ENCODE results near the gene PCMTD2.

The PCMTD2 gene

GRCh38 chr20:64238851-64239387 is 16.6 kb upstream of the PCMTD2 start:
- DNase-seq (ENCODE audit: low read depth) = no peak

DNA sequence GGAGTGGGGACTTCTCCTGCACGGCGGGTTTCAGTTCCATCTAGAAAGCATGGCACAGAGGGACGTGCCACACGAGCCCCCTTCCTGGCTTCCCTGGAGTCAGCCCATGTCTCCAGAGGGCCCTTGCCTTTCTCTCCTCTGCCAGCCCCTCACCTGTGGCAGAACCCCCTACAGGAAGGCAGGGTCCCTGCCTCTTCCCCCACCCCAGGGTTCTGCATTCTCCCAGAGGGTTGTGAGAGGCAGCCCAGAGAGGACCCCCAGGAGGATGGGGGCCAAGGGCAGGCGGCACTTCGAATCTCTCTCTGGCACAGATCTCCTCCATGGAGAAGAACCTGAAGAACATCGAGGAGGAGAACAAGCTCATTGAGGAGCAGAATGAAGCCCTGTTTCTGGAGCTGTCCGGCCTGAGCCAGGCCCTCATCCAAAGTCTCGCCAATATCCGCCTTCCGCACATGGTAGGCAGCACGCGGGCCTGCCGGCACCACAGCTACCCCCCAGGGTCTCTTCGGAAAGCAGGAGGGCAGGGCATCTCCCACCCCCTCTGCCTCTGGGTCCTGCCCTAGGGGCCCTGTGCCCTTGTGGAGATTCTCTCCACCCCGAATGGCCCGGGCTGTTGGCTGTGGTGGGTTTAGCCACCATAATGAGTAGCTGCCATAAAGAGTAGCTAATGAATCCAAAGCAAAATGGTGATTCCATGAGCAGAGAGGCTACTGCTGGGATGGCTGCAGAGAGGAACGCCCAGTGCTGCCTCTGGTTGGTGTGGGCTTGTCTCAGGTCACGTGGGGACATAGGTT is 15.9 kb upstream of the PCMTD2 start:
- DNase-seq (ENCODE audit: low read depth) = no peak

DNA sequence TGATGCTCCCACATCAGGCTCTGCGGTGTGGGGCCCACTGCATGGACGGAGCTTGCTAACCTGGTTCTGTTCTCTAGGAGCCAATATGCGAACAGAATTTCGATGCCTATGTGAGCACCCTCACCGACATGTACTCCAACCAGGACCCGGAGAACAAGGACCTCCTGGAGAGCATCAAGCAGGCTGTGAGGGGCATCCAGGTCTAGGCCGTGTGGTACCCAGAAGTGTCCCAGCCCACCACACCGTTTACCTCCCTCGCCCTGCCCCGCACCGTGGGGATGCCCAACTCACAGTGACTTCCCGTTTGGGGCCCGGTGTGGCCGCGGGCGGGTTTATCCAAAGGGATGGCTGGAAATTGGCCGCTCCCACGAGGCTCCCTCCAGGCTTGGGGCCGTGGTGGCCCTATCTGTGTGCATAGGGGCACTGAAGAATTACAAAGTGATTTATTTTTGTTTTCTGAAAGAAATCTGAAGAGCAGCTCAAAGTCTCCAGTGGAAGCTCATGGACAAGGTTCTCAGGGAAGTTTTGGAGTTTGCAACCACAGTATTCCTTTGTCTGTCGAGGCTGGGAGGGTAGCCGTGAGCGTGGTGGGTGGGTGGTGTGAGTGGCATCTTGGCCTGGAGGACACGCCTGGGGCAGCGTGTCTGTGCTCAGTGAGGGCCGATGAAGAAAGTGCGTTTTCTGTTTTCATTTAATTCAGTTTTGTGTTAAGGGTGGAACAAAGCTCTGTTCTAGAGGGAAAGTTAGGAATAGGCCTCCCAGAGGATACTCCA is 15.1 kb upstream of the PCMTD2 start:
- DNase-seq (ENCODE audit: low read depth) = no peak

DNA sequence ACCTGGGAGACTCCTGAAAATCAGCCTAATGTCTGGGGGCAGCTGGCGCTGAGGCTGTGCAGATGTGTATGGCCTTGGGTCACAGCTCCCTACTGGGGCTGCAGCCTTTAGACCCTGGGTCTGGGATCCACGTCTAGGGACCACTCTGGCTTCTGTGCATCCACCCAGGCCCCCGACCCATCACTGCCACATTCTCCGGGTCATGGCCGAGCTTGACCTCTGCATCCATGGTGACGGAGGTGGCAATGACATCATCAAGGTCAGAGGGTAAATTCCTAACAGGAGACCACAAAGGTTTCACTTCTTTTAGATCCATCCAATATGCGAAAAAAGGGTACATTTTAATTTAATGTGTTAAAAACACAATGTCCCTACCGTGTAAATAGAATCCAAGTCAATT is 14.5 kb upstream of the PCMTD2 start:
- DNase-seq (ENCODE audit: low read depth) = no peak

- DNase-seq (ENCODE audit: low read depth) = no peak
Measured at GRCh38 chr20:64242003-64242796, 13.3 kb upstream of the PCMTD2 start.

GRCh38 chr20:64242797-64243475 is 12.6 kb upstream of the PCMTD2 start:
- no peak for DNase-seq (ENCODE audit: low read depth)

DNA sequence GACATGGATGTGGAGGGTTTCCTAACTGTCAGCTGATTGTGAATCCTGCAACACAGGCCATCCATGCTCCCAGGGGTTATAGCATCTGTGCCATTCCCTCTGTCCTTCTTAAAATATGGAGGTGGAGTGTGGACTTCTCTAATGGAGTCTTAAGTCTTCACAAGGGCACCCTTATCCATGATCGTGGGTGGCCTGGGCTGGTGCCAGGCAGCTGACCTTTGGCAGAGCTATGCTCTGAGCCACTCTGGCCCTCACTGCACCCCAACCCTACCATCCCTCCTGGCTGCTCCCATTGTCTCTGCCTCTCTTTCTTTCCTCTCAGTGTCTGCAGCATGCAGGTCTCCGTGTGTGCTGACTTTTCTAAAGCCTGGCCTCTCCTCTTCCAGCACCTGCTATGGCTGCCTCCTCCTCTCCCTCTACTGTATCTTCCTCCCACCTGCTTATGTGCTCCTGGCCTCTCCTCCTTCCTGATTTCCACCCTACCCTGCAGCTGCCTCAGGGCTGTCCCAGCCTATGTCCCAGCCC is 11.2 kb upstream of the PCMTD2 start:
- no peak for DNase-seq (ENCODE audit: low read depth)

DNA sequence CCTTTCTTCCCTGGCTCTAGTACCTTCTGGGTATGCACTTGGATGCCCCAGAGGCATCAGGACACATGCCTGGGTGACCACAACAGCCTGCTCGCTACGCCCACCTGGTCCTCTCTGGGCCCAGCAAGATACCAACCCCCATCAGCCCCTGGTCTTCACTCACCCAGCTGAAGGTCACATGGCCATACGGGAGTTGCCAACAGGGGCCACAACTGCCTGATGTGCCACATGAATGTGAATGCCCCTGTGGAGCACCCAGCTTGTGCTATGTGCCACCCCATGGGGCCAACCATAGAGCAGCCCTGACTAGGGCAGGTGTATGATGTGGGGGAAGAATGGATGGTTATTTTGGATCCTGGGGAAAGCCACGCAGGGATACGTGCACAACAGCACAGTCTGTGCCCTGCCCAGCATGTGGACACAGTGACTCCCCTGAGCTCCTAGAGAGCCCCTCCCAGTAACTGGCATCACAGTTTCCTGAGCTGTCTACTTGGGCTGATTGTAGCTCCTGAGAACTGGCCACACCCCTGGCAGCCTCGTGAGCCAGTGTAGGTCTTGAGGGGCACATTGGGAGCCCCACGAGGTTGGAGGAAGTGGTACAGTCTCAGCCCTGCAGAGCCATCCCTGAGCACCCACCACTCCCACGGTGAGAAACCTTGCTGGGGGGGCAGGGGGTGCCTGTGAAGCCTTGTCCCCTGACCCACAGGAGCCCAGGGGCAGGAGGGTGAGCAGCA is 10.5 kb upstream of the PCMTD2 start:
- no peak for DNase-seq (ENCODE audit: low read depth)

DNA sequence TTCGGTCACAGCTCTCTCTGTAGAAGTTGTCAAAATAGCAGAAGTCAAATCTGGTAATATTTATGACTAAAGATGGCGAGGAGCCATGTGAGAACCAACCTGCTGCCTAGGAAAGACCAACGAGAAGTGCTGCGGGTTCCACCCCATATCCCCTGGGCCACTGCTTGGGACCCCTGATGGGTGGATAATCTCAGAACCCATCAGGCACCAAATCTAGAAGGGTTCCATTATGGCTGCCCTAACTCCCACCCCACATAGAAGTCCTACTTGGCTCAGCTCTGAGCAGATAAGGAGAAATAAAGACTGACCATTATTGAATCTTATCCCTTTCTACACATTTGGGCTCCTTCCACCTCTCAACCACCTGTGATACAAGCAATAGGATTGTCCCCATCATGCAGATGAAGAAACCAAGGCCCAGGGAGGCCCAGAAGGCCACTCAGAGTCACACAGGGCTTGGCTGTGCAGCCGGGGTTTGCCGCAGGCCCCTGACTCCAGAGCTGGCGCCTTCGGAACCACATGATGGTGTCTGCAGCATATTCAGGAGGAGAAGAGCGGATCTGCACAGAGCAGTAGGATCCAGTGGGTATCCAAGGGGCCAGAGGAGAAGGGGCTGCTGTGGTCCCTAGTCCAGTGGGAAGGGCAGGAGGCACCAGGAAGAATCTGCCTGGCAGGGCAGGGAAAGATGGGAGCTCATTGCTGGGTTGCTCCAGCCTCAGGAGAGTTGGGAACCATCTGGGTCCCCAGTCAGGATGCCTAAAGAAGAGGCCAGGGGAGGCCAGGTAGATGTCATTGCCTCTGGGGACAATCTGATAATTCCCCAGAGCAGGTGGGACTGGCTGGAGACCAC is 9.6 kb upstream of the PCMTD2 start:
- no peak for DNase-seq (ENCODE audit: low read depth)

DNA sequence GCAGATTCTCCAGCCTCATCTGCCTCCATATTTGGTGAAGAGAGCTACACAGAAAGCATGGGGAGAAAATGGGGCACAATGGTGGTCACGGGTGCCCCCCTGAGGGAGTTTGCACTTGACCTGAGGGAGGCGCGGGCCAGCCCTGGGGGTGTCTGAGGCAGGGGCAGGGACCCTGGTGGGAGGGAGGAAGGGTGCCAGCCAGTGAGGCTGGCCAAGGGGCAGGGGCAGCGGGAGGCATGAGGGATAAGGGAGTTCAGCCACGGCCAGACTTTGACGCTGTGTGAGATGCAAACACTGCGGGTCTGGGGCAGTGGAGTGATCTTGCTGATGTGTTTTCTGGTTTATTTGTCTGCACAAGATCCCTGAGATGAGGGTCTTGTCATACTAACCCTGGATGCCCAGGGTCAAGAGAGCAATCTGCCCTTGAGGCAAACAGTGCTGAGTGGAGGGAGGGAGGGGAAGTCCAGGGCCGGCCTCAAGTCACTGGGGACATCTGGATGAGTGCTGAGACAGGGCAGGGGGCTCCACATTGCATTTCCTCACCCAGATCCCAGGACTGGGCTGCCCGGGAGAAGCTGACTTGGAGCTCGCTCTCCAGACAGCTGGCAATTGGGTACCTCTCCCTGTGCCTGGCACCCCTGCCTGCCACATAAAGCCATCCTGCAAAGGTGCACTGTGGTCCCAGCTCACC is 8.8 kb upstream of the PCMTD2 start:
- DNase-seq (ENCODE audit: low read depth) = no peak

GRCh38 chr20:64247307-64247618 is 8.3 kb upstream of the PCMTD2 start:
- DNase-seq (ENCODE audit: low read depth) = no peak

DNA sequence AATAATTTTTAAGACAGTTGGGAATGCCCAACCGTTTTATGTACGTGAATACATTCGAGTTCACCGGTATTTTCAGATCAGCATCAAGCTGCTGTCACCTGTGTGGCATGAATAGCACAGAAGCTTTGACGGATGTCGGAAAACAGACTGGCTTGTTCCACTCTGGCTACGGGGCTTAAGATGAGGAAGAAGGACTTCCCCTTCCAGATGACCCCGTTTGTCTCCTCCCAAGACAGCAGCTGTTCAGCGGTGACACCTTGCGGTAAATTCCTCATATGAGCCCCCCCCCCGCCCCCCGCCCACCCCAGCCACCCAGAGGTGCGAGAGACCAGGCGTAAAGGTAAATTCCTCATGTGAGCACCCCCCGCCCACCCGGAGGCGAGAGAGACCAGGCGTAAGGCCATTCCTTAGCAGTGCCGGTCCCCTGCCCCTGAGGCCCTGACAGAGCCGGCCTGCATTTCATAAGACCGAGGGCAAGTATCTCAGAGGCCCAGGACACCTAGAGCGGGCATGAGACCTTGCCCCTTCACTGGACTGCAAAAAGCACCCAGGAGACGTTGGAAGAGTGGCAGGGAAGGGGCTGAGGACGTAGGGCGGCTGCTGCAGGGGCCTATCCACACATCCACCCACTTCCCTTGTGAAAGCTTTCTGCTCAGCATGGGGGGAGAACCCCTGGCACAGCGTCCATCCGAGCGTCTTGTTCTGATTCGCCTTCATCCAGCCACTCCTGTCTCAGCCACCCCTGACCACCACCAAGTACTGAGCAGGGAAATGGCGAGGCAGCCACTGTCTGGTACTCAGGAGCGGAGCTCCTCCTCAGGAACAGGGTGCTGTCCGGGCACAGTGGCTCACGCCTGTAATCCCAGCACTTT is 7.3 kb upstream of the PCMTD2 start:
- DNase-seq (ENCODE audit: low read depth) = no peak

- no peak for DNase-seq (ENCODE audit: low read depth)
Measured at GRCh38 chr20:64250027-64250426, 5.5 kb upstream of the PCMTD2 start.

- no peak for DNase-seq (ENCODE audit: low read depth)
Measured at GRCh38 chr20:64253000-64253383, 2.6 kb upstream of the PCMTD2 start.

DNA sequence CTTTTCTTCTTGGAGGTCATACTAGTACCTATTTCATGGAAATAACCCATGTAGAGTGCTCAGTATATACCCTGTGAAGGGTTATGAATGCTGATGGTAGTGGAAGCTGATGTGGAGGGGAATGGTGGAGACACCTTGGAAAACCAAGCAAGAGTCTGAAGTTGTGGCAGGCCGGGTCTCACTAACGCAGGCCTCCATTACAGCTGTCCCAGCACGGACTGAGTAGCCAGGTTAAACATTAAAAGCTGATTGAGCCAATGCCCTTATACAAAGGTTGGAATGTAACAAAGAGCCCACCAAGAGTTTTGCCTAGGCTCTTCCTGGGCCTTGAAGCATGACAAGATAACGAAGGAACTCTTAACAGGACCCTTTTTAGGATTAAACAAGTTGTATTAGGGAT is 2.1 kb upstream of the PCMTD2 start:
- DNase-seq (ENCODE audit: low read depth) = no peak

- no peak for DNase-seq (ENCODE audit: low read depth)
Measured at GRCh38 chr20:64254156-64254555, 1.4 kb upstream of the PCMTD2 start.

- DNase-seq (ENCODE audit: low read depth) = no peak
Measured at GRCh38 chr20:64254571-64255360, 782 bp upstream of the PCMTD2 start.
